Fibroblast of lung (primary cell): Measurements from ENCODE around the gene ALPK1. TPM values are rescaled to one million over a fixed set of nuclear protein-coding genes. Genes with fewer than 3 reads are reported as not detected.

ENCODE experiments used
- DNase-seq, 2 donors: peaks; one replicate each; pipeline versions ENCODE4 v3.0.0 to v3.0.0-alpha.2; 2010; ENCODE audit warnings: low read depth in 2 of 2
- H2AFZ ChIP-seq: 2 replicates; pipeline ENCODE4 v1.5.1; 2012; ENCODE audit warnings: low read length, control low read depth, inconsistent platforms
- H3K27ac ChIP-seq: 2 replicates; pipeline ENCODE4 v1.5.1; 2011; ENCODE audit warnings: low read length, control low read depth; ENCODE audit not compliant: insufficient read depth
- H3K27me3 ChIP-seq: 2 replicates; pipeline ENCODE4 v1.5.1; 2011; ENCODE audit warnings: mild to moderate bottlenecking, low read length; ENCODE audit not compliant: control insufficient read depth, insufficient read depth
- H3K36me3 ChIP-seq: 2 replicates; pipeline ENCODE4 v1.5.1; 2011; ENCODE audit warnings: low read length; ENCODE audit not compliant: control insufficient read depth, insufficient read depth
- H3K4me1 ChIP-seq: 2 replicates; pipeline ENCODE4 v1.5.1; 2011; ENCODE audit warnings: low read length; ENCODE audit not compliant: control insufficient read depth, insufficient read depth; ENCODE audit errors: extremely low read depth
- H3K4me2 ChIP-seq: 2 replicates; pipeline ENCODE4 v1.5.1; 2011; ENCODE audit warnings: low read length, control low read depth; ENCODE audit not compliant: insufficient read depth; ENCODE audit errors: extremely low read depth
- H3K4me3 ChIP-seq, 4 experiments: fragments of 200-600 bp in 1 of 4; sonication (generic) in 1 of 4; replicated peaks in 1 of 4; 2 replicates each; pipeline ENCODE4 v1.5.1; 2011 to 2016; ENCODE audit warnings: low read length in 4 of 4, low read depth in 3 of 4, mild to moderate bottlenecking in 3 of 4, control low read depth in 2 of 4, inconsistent platforms in 1 of 4, mixed read lengths in 1 of 4; ENCODE audit not compliant: insufficient read depth in 1 of 4; ENCODE audit errors: control extremely low read depth in 1 of 4
- H3K79me2 ChIP-seq: 2 replicates; pipeline ENCODE4 v1.5.1; 2012; ENCODE audit warnings: mild to moderate bottlenecking, low read length, inconsistent platforms; ENCODE audit not compliant: control insufficient read depth, insufficient read depth
- H3K9ac ChIP-seq: 2 replicates; pipeline ENCODE4 v1.5.1; 2011; ENCODE audit warnings: mild to moderate bottlenecking, low read length, control low read depth; ENCODE audit not compliant: insufficient read depth
- H3K9me3 ChIP-seq: 2 replicates; pipeline ENCODE4 v1.5.1; 2012; ENCODE audit warnings: low read depth, low read length; ENCODE audit not compliant: control insufficient read depth, insufficient read depth
- H4K20me1 ChIP-seq: 2 replicates; pipeline ENCODE4 v1.5.1; 2011; ENCODE audit warnings: low read length; ENCODE audit not compliant: control insufficient read depth, insufficient read depth; ENCODE audit errors: extremely low read depth
- CTCF ChIP-seq, 2 donors: IDR thresholded peaks in 1 of 2; conservative IDR thresholded peaks in 1 of 2; 1 replicate in 1 of 2; 2 replicates in 1 of 2; pipeline ENCODE4 v1.5.1; 2011 to 2012; ENCODE audit warnings: low read length in 2 of 2, control low read depth in 1 of 2, inconsistent platforms in 1 of 2, low read depth in 1 of 2, mild to moderate bottlenecking in 1 of 2
- EZH2 ChIP-seq: IDR thresholded peaks from 2 replicates; pipeline ENCODE4 v1.5.1; 2012; ENCODE audit warnings: low read length, control low read depth, mild to moderate bottlenecking; ENCODE audit errors: missing control alignments
- polyA plus RNA-seq, 2 donors: library from polyadenylated mRNA; depleted of rRNA in 1 of 2; stranded (reverse) in 1 of 2; unstranded in 1 of 2; fragments of >200 nt; gene quantifications; 2 replicates each; pipeline ENCODE4 v1.2.1, GENCODE V29; 2011 to 2012; ENCODE audit warnings: missing spikeins in 1 of 2
- total RNA-seq: library from RNA; depleted of rRNA; stranded (reverse); fragments of >200 nt; gene quantifications from 2 replicates; pipeline ENCODE4 v1.2.1, GENCODE V29; 2014

Gene ALPK1
- total and polyA plus RNA-seq, 2 donors (not counting 1 experiment from before 2014, with no cell fraction given), result 9.3 to 50.2 TPM

GRCh38 chr4:112253382-112254000 is 43.7 kb upstream of the ALPK1 start:
- Histone ChIP-seq H3K4me3 (no peak overlapping the region), H3K9ac (no peak overlapping the region), H4K20me1 (no peaks in the 10 kb centered on the region), H3K27ac (no peak overlapping the region), H3K79me2 (no peaks in the 10 kb centered on the region), H3K27me3 (no peaks in the 10 kb centered on the region), H3K4me2 (no peak overlapping the region), H3K9me3 (no peaks in the 10 kb centered on the region), H3K36me3 (no peaks in the 10 kb centered on the region), H3K4me1 (no peaks in the 10 kb centered on the region), H2AFZ (no peak overlapping the region)
- DNase-seq, result no peak
- TF ChIP-seq EZH2 (no peak), CTCF (conservative IDR thresholded peaks at IDR 0.05 in 1 of 2, IDR thresholded peaks at IDR 0.05 in 1 of 2; ENCODE audit: low read depth in 1 of 2, low read length in 2 of 2) (no peak)

GRCh38 chr4:112257098-112257497 is 40.1 kb upstream of the ALPK1 start:
- H2AFZ ChIP-seq, result no peak overlapping the region

GRCh38 chr4:112266823-112267222 is 30.3 kb upstream of the ALPK1 start:
- Histone ChIP-seq H3K4me2 (no peak overlapping the region), H3K79me2 (no peaks in the 10 kb centered on the region), H3K27ac (no peak overlapping the region), H3K36me3 (no peaks in the 10 kb centered on the region), H3K27me3 (no peaks in the 10 kb centered on the region), H3K9me3 (no peaks in the 10 kb centered on the region), H3K4me3 (no peak overlapping the region), H4K20me1 (no peaks in the 10 kb centered on the region), H2AFZ (no peak overlapping the region), H3K9ac (no peak overlapping the region), H3K4me1 (peaks cover 7% of the 10 kb centered on the region)
- peak; percentile 27 to 62 for DNase-seq
- no peak for TF ChIP-seq EZH2
- peak; percentile 29 to 58 for TF ChIP-seq CTCF (conservative IDR thresholded peaks at IDR 0.05 in 1 of 2, IDR thresholded peaks at IDR 0.05 in 1 of 2; ENCODE audit: low read depth in 1 of 2, low read length in 2 of 2)

More at GRCh38 chr4:112257098-112257497, 40.1 kb upstream of the ALPK1 start:
- DNase-seq, result no peak
- Histone ChIP-seq H3K27me3 (no peaks in the 10 kb centered on the region), H3K4me2 (no peak overlapping the region), H3K9me3 (no peaks in the 10 kb centered on the region), H3K4me1 (no peaks in the 10 kb centered on the region), H3K36me3 (no peaks in the 10 kb centered on the region), H3K4me3 (no peak overlapping the region), H4K20me1 (no peaks in the 10 kb centered on the region), H3K79me2 (no peaks in the 10 kb centered on the region), H3K9ac (no peak overlapping the region), H3K27ac (no peak overlapping the region)
- TF ChIP-seq EZH2 (no peak), CTCF (conservative IDR thresholded peaks at IDR 0.05 in 1 of 2, IDR thresholded peaks at IDR 0.05 in 1 of 2; ENCODE audit: low read depth in 1 of 2, low read length in 2 of 2) (no peak)
